B cell (primary cell): ENCODE measurements around the gene PTH.

Experiments
- EZH2 ChIP-seq: IDR thresholded peaks from 2 replicates; pipeline ENCODE4 v1.6.1; 2012; ENCODE audit warnings: borderline replicate concordance, low read depth, mild to moderate bottlenecking, moderate library complexity, low read length; ENCODE audit not compliant: insufficient read depth, poor library complexity, severe bottlenecking
- TF ChIP-seq, protein P1 (sequence below): fragments of 200-600 bp; IDR thresholded peaks from one replicate; pipeline ENCODE4 v1.8.0; 2022; ENCODE audit warnings: antibody characterized with exemption, mild to moderate bottlenecking

DNA sequence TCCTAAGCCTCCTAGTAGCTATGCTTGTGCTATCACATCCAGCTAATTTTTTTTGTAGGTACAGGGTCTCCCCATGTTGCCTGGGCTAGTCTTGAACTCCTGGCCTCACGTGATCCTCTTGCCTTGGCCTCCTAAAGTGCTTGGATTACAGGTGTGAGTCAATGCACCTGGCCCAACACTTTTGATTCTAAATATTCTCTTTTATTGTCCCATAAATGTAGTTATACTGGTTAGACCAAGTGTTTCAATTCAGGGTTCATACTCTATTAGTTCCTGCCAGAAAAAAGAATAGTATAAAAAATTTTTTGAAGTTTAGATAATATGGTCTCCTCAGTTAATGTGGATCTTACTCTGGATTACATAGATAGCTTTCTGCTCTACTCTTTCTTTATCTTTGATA lies 6.7 kb upstream of the PTH start:
- TF ChIP-seq, protein P1, sequence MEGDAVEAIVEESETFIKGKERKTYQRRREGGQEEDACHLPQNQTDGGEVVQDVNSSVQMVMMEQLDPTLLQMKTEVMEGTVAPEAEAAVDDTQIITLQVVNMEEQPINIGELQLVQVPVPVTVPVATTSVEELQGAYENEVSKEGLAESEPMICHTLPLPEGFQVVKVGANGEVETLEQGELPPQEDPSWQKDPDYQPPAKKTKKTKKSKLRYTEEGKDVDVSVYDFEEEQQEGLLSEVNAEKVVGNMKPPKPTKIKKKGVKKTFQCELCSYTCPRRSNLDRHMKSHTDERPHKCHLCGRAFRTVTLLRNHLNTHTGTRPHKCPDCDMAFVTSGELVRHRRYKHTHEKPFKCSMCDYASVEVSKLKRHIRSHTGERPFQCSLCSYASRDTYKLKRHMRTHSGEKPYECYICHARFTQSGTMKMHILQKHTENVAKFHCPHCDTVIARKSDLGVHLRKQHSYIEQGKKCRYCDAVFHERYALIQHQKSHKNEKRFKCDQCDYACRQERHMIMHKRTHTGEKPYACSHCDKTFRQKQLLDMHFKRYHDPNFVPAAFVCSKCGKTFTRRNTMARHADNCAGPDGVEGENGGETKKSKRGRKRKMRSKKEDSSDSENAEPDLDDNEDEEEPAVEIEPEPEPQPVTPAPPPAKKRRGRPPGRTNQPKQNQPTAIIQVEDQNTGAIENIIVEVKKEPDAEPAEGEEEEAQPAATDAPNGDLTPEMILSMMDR = no peak
- TF ChIP-seq EZH2 = no peak
